Cortex of kidney (tissue), 1 donor: ENCODE measurements around the gene ATP6V0E1.

Source experiments
- DNase-seq: peaks from one replicate; lab custom pipeline; 2025; lab: John Stamatoyannopoulos, UW

Gene ATP6V0E1

DNA sequence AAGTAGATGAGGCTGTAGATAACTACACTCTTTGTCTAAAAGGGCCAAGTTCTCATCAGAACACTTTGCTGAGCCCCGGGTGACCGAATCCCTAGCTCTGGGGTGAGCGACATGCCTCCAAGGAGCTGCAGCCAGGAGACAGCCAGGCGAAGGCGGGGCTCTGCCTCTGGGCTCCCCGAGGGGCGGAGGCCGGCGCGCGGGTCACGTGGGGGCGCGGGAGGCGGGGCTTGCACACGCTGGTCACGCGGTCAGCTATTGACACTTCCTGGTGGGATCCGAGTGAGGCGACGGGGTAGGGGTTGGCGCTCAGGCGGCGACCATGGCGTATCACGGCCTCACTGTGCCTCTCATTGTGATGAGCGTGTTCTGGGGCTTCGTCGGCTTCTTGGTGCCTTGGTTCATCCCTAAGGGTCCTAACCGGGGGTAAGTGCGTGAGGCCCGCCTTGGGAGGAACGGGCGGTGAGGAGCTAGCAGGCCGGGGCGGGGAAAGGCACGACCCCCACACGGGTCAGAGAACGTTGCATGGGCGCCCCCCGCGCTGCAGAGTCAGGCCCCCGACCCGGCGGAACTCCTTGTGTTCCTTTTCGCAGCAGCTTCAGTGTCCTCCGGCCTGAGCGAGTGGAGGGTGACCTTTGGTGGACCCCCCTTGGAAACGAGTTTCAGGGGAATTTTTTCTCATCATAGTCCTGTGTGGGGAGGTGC, at the start of gene ATP6V0E1:
ATP6V0E1 (plus strand) TSS at position 230 of the 702 bp plus-strand sequence; CDS start at position 320, 90 bp downstream.
- peak; percentile 86 for DNase-seq

DNA sequence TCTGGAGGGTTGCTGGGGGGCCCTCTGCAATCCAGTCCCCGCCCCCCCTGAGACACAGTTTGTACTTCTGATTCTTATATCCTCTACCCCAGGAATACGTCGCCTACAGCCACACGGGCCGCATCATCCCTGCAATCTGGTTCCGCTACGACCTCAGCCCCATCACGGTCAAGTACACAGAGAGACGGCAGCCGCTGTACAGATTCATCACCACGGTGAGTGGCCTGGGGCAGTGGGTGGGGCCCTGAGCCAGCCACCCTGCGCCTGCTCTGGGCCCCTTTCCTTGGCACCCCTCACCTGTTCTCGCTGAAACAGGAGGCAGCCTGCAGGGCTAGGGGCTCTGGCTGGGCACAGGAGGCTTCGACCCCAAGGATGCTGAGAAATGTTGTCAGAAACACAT, 48.5 kb upstream of the ATP6V0E1 start:
- no peak for DNase-seq

DNA sequence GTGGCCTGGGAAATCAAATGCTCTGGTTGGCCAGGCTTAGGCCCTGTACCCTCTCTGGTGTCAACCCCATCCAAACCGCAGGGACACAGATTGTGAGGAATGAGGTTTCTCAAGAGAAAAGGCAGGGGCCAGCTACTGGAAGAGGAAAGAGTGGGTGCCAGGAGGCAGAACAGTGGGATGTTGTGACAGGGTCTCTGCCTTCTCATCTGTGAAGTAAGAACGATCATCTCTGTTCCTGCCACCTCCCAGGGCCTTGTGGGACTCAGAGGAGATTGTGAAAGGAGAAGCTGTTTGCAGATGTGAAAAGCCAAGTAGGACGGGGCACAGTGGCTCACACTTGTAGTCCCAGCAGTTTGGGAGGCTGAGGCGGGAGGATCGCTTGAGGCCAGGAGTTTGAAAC, 47.2 kb upstream of the ATP6V0E1 start:
- no peak for DNase-seq

DNA sequence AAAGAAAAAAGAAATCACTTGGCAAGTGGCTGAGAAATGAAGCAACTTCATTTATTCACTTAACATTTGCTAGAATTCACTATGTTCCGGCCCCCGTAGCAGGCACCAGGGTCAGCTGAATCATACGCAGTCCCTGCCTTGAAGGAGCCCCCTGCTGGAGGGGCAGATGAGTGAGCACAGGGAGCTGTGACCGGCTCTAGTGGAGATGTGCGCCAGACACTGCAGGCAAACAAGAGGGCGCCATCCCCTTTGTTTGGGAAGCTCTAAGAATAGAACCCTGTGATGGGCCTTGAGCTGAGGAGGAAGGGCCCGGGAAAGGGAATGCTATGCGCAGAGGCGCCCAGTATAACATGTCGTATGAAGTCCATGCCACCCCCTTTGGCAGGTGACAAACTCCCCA, 44.5 kb upstream of the ATP6V0E1 start:
- DNase-seq: no peak

DNA sequence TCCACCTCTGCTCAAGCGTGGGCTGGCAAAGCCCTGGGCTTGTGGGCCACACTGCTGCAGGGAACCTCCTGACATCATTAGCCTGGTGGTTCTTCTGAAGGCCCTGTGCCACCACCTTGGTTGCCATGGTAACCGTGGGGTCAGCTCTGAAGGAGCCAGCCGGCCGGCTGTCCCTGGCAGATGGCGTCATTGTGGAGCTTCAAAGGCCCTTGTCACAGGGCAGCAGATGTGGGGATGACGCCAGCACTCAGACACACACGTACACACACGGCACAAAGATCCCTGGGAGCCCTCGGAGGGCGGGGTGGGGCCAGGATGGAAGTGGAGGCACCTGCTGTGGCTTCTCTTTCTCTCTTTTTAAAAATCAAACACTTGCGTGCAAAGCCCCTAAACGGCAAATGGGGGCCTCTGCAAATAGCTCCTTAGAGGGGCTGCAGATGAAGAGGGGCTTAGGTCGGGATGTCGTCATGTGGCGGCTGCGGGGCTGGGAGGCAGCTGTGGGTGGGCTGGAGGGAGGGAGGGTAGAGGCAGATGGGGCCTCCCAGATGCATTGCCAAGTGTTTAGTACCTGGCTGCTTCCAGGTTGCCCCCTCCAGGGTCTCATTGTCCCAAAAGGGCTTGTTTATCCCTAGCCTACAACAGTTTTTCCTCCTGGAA, 43.8 kb upstream of the ATP6V0E1 start:
- no peak for DNase-seq

DNA sequence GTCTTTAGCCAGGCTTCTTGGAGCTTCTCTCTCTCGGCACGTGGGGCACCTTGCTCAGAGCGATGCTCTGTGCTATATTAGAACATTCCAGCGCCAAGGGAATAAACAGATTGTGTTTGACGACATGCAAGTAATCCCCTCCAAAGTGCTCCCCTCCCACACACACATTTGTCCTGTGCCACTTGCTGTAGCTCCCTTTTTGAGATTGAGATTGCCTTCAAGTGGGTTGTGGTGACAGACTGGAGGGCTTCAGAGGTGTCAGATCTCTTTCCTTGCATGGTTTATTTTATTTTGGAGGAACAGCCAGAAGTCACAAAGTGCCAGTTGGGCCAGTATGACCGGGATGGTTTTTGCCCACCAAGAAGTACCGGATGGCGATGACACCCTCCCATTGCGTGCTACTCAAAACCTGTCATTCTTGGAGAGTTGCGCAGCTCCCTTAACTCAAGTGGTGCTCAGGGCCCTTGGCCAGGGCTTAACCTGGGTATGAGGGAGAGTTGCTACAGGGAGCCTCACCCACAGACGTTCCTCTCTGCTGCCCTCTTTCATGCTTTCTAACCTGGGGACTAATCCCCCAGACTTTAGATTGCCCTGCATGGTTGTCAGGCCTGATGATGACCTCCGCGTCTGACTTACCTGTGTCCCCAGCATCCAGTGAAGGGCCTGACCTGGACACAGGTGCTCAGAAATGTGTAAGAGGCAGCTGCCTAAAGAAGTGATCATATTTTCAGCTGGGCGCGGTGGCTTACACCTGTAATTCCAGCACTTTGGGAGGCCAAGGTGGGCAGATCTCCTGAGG, 43.1 kb upstream of the ATP6V0E1 start:
- no peak for DNase-seq

DNA sequence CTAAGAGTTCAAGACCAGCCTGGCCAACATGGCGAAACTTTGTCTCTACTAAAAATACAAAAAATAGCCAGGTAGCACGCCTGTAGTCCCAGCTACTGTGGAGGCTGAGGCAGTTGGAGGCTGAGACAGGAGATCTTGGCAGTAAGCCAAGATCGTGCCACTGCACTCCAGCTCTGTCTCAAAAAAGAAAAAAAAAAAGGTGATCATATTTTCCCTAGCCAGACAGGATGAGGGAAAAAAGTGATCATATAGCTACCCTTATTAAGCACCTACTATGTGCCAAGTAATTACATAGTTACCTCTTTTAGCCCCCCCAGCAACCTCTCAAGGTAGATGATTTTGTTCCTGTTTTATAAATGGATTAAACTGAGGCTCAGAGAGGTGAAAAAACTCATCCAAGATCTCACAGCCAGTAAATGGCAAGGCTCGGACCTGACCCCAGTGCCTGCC, 42.5 kb upstream of the ATP6V0E1 start:
- DNase-seq: no peak

DNA sequence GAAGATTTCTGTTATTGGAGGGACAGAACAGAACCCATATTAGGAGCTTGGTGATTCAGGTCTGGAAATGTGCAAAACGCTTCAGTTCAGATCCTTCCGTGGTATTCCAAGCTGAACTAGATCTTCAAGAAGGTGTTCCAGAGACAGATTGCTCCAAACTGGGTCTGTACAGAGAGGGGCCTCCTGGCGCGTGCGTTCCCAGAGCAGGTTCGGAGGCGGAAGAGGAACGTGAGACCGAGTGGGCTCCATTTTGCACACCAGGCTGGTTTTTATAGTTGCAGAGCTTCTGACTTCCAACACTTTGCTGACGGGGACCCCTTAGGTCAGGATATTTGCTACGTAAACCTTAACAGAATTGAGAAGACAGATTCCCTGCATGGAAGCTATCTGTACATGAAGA, 41.0 kb upstream of the ATP6V0E1 start:
- no peak for DNase-seq

DNA sequence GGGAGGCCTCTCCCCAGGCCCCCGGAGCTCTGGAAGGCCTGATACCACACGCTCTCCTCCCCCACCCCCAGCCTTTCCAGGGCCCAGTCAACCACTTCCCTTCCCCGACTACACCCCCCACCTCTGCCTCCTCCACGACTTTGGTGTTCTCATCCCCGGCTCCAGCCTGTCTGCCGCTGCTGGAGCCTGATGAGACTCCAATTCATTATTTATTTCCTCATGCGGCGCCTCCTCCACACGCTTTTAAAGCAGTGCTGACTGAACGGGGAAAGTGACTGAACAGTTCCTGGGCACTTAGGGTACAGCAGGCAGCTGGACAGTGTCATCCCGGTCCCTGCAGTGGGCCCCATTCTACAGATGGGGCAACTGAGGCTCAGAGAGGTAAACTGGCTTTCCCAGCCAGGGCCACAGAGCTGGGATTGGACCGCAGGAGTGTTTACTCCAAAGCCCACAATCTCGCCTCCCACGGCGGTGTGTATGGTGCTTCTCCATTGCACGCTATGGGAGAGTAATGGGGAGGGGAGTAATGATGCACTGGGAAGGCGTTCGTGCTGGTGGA, 40.2 kb upstream of the ATP6V0E1 start:
- no peak for DNase-seq

DNA sequence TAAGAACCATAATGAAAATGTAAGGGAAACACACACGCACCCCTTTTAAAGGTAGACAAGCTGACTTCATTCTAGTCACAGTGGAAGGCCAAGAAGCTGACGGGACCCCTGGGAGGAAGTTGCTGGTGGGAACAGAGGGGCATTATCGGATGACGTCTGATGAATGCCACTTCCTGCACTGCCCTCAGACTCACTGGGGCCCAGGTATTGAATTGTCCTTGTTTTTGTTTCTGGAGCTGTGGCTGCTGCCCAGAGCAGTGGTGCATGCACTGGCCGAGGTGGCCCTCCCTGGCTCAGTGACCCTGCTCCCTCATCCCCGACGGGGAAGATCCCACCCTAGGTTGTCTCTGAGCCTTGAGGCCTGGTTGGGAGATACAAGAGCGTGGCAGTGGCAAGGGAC, 39.7 kb upstream of the ATP6V0E1 start:
- no peak for DNase-seq

DNA sequence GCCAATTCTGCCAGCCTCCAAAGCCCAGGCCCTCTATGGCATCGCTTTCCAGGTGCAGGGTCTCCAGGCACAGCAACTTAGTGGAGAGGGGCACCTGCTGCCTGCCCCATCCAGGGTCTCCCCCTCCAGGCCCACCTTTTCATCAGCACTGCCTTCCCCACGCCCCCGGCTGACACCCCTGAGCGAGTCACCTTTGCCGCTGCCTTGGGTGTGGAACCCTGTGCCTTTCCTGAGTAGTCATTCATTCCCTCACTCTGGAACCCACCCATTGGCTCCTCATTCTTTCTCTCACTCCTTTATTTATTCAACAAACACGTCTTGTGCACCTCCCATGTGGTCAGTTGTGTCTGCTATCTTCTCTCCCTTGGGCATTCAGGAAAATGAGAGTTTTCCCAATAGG, 38.8 kb upstream of the ATP6V0E1 start:
- no peak for DNase-seq

DNA sequence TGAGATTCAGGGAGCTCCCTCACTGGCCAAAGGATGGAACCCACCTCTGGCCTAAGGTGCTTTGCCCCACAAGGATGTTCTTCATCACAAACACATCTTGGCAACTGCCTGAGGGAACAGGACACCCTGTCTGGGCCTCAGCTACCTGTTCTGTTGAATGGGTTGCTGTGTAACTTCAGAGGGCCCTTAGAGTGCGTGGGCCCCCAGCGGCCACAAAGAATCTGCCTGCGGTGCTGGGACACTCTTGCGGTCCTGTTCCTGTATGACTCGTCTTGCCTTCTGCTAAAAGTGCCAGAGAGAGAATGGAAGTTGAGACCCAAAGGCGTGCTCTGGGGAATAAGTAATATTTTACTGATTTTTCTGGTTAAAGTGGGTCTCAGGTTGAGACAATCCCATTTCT, 38.4 kb upstream of the ATP6V0E1 start:
- no peak for DNase-seq

DNA sequence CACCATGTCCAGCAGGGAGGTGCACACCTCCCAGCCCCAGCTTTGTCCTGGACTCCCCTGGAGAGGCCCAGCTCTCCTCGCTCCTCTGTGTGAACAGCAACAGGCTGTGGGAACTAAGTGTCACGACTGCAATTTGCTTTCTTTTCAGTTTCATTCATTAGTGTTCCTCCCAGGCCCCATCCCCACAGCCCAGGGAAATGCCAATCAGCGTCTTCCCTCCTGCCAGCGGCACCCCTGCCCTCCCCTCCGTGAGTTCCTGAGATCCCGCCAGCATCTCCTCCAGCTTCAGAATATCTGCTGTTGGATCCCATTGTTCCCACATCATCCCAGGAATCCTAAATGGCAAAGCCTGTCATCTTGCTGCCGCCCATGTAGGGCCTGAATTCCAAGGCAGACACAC, 37.4 kb upstream of the ATP6V0E1 start:
- no peak for DNase-seq

DNA sequence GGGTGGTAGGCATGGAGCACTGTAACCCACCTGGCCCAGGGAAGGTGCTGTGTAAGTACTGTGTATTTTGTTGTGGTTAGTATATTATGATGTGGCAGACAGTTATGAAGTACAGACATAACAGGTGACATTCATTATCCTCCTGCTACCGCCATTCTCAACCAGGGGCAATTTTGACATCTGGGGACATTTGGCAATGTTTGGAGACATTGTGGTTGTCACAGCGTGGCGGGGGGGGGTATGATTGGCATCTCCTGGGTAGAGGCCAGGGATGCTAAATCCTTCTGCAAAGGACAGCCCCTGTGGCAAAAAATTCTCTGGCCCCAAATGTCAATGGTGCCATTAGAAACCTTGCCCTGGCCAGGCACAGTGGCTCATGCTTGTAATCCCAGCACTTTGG, 34.1 kb upstream of the ATP6V0E1 start:
- no peak for DNase-seq

DNA sequence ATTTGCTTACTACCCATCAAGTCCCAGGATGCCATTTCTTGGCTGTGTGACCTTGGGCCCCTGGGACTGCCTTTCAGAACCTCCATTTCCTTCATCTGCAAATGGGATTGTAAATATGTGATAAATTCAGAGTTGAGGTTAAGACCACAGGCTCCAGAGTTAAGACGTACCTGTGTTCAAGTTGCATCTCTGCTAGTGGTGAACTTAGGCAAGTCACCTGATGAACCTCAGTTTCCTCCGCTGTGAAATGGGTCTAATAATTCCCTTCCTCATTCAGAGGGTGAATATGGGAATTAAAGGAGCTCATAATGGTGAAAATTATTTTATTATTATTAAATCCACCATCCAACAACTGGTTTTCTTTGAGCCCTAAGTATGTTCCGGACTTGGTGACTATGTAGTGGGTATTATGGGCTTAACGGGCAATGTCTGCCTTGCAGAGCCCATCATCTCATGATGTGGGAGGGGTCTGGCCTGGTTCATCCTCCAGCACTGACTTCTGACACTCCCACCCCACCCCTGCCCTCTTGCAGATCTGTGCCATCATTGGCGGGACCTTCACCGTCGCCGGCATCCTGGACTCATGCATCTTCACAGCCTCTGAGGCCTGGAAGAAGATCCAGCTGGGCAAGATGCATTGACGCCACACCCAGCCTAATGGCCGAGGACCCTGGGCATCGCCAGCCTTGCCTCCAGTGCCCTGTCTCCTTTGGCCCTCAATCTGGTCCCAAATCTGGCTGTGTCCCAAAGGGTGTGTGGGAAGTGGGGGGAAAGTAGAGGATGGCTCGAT, 33.2 kb upstream of the ATP6V0E1 start:
- DNase-seq: no peak

DNA sequence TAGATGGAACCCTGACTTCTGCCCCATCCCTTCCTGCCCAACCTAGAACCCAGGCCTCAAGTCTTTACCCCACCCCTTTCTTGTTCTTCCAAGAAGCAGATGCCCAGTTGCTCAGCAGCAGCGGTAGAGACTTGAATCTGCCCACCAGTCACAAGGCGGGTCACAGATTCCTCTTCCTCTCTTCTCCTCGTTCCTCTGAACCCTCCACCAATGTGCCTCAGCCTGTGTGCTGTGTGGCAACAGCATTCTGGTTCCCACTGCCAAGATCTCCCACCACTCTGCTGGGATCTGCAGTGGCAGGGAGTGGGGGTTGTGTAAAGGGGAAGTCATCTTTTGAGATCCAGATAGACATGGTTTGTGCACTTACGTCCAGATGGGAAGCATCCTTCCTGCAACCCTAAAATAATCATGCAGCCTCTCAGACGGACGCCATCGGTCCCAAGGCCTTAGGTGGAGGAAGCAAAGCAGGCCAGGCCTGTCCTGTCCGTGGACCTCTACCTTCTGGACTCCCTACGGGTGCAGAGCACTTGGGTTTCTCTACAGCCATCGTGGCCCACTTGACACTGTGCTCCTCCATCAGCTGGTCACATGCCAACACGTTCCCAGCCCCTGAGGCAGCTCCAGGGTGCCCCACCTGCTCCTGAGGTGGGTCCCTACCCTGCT, 32.1 kb upstream of the ATP6V0E1 start:
- no peak for DNase-seq

DNA sequence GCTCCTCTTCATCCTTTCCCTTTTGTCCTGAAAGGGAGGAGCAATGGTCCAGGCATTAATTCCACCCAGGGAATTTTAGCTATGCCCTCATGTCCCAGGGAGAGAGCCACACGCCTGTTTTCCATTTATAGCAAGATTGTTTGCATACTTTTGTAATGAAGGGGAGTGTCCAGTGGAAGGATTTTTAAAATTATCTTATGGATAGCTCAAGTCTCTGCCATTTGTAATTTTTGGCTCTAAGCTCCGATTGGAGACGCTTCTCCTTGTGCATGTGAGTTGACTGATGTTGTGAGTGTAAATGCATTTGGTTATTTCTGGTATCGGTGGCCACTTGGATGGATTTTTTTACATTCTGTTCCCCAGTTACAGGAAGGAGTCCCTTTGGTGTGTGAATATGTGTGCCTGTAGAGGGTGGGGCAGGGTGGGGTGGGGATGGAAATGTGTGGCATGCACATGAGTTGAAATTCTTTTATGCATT, 31.5 kb upstream of the ATP6V0E1 start:
- no peak for DNase-seq

DNA sequence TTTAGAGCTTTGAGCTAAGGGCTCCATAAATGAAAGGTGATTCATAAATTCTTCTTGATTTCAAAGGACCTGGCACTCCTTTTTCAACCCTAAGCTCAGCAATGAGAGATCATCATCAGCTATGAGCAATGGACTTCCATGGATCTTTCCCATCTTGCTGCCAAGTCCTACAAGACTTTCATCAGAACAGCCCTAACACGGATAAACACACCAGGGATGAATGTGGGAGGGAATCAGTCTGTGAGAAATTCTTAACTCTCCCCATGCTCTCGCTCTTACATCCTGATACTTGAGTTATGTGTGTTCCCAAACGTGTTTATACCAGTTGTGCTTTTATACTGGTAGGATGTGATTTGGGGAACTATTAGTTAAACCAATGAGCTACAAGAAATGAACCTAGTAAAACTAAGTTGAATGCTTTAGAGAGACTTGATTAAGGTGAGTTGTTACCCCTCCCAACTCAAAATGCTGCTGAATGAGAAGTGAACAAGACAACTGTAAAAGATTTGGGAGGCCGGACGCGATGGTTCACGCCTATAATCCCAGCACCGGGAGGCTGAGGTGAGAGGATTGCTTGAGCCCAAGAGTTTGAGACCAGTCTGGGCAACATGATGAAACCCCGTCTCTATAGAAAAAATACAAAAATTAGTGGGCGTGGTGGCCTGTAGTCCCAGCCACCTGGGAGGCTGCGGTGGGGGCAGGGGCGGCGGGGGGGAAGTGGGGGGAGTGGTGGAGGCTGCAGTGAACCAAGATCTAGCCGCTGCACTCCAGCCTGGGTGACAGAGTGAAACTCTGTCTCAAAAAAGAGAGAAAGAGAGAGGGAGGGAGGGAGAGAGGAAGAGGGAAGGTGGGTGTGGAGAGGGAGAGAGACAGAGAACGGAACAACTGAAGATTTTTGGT, 29.5 kb upstream of the ATP6V0E1 start:
- DNase-seq: no peak

DNA sequence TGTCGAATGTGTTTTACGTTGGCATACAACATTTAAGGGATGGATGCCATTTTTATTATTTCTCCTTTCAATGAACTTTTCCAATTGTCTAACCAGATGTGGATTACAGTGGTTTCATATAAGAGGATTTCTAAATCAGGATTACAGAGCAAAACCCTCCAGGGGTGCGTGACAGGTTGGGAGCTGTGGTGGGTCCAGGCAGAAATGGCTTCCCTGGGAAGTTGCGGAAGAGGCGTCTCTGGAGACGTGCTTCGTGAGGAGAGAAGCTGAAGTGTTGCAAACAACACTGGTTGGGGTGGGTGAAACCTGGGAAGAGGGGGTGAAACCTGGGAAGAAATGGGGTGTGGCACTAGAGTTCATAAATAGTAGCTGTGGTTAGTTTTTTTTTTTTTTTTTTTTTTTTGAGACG, 28.8 kb upstream of the ATP6V0E1 start:
- no peak for DNase-seq

DNA sequence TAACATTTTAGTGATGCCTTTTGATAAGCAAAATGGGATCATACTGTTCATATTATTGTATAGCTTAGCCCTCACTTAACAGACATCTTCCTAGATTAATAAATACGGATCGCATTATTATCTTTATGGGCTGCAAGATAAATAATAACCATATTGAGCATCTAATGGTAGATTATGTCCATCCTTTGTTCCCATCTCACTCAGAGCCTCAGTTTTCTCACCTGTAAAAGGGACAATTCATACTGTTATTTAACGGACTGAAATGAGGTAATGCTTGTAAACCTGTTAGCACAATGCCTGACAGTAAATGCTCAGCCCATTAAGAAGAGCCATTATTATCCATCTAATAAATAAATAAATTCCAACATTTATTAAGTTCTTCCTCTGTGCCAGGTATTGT, 27.3 kb upstream of the ATP6V0E1 start:
- DNase-seq: no peak
